Jurkat, Clone E6-1 (cell line): ENCODE data around the gene GLDN.
"Not testable (repeated sequence)": the region's sequence is repeated elsewhere in the genome, so short reads cannot be mapped to it uniquely, and the experiment has no call there.

Source experiments
- DNase-seq: peaks from one replicate; pipeline ENCODE4 v3.0.0-alpha.2; 2011; ENCODE audit warnings: low read depth, low spot score
- H3K4me3 ChIP-seq: 2 replicates; pipeline ENCODE4 v1.5.1; 2011; ENCODE audit warnings: mild to moderate bottlenecking, low read length, control low read depth, moderate library complexity

GLDN gene

GRCh38 chr15:51405693-51406523 lies 64.5 kb downstream of the GLDN start:
- H3K4me3 ChIP-seq, result no peak overlapping the region
- DNase-seq, result no peak

- no peak for DNase-seq
Measured at GRCh38 chr15:51414256-51414860, 72.9 kb downstream of the GLDN start.

DNA sequence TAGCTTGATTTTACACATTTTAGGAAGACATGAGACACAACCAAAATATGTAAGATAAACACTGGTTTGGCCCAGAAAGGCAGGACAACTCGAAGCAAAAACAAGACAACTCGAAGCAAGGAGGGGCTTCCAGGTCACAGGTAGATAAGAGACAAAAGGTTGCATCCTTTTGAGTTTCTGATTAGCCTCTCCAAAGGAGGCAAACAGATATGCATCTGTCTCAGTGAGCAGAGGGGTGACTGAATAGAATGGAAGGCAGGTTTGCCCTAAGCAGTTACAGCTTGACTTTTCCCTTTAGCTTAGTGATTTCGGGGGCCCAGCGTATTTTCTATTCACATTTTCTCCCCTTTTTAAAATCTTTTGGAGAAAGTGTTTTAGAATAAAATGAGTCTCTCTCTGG lies 74.7 kb downstream of the GLDN start:
- no peak for DNase-seq
- no peak overlapping the region for H3K4me3 ChIP-seq

More at GRCh38 chr15:51414256-51414860, 72.9 kb downstream of the GLDN start:
- H3K4me3 ChIP-seq, result no peak overlapping the region

DNA sequence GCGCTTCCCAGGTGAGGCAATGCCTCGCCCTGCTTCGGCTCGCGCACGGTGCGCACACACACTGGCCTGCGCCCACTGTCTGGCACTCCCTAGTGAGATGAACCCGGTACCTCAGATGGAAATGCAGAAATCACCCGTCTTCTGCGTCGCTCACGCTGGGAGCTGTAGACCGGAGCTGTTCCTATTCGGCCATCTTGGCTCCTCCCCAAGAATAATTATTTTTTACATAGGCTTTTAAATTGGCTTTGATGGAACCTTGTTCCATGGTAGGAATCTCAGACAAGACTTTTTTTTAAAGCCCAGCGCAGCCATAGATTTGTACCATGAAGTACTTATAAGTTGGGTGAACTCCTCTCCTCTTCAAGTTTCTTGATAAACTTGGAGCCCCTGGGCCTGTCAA lies 81.6 kb downstream of the GLDN start:
- not testable (repeated sequence) for DNase-seq, H3K4me3 ChIP-seq

DNA sequence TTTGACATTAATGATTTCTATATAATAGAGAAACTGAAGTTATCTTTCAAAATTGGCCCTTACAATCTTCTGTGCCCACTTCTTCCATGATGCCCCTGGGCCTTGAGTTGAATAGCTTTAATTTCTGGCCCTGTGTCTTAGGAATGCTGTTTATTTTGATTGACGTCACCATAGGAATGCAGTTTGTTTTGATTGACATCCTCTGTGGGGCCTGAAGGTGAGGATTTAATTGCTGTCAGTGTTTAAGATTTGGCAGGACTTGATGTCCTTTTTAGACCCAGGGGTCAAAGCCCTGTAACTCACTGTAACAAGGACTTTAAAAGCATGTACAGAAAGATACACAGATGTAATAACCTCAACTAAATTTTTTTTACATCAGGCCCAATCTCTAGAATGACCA lies 83.3 kb downstream of the GLDN start:
- DNase-seq, result no peak
- H3K4me3 ChIP-seq, result no peak overlapping the region

GRCh38 chr15:51425517-51426040 lies 84.1 kb downstream of the GLDN start:
- no peak overlapping the region for H3K4me3 ChIP-seq
- no peak for DNase-seq

DNA sequence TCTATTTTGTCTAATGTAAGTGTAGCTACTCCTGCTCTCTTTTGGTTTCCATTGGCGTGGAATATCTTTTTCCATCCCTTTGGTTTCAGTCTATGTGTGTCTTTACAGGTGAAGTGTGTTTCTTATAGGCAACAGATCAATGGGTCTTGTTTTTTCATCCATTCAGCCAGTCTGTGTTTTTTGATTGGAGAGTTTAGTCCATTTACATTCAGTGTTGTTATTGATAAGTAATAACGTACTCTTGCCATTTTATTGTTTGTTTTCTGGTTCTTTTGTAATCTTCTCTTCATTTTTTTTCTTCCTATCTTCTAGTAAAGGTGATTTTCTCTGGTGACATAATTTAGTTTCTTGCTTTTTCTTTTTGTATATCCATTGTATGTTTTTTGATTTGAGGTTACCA lies 97.1 kb downstream of the GLDN start:
- H3K4me3 ChIP-seq, result no peak overlapping the region
- no peak for DNase-seq

DNA sequence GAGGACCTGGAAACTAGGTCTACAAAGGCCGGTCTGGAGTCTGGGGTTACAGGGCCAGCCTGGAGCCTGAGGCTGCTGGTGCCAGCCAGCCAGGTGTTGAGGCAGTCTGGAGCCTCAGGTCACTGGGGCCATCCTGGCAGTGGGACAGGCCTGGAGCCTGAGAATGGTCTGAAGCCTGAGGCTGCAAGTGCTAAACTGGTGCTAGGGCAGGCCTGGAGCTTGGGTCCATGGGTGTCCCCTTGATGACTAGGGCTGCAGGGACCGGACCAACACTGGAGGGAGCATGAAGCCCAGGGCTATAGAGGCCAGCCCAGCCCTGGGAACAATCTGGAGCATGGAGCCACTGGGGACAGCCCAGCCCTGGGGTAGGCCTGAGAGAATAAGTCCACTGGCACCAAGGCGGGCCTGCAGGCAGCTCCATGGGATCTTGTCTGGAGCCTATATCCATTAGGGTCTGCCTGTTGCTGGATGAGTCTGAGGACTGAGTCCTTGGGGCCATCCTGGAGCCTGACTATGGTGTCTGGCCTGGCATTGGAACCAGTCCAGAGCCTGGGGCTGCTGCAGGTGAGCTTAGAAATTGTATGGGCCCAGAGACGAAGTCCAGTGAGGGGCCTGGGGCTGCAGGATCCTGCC lies 101.9 kb downstream of the GLDN start:
- no peak overlapping the region for H3K4me3 ChIP-seq
- DNase-seq, result no peak

GRCh38 chr15:51444112-51444511 lies 102.7 kb downstream of the GLDN start:
- no peak for DNase-seq
- H3K4me3 ChIP-seq, result no peak overlapping the region

- no peak overlapping the region for H3K4me3 ChIP-seq
- no peak for DNase-seq
Measured at GRCh38 chr15:51444807-51445206, 103.4 kb downstream of the GLDN start.

DNA sequence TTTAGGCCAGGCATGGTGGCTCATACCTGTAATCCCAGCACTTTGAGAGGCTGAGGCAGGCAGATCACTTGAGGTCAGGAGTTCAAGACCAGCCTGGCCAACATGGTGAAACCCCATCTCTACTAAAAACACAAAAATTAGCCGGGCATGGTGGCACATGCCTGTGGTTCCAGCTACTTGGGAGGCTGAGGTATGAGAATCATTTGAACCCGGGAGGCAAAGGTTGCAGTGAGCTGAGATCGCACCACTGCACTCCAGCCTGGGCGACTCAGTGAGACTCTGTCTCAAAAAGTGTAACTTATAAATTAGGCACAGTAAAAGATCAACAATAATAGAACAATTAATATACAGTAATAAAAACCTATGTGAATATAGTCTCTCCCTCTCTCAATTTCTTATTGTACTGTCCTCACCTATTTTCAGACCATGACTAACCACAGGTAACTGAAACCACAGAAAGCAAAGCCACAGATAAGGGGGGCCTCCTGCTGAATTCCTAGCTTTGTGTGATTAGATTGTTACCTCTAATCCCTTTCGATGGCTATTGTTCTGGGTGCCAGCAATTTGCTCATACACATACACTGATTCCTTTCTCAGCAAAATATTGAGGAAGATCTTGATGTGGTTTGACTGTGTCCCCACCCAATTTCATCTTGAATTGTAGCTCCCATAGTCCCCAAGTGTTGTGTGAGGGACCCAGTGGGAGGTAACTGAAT lies 104.7 kb downstream of the GLDN start:
- not testable (repeated sequence) for DNase-seq, H3K4me3 ChIP-seq

GRCh38 chr15:51447855-51448621 lies 106.6 kb downstream of the GLDN start:
- DNase-seq, result no peak
- no peak overlapping the region for H3K4me3 ChIP-seq

DNA sequence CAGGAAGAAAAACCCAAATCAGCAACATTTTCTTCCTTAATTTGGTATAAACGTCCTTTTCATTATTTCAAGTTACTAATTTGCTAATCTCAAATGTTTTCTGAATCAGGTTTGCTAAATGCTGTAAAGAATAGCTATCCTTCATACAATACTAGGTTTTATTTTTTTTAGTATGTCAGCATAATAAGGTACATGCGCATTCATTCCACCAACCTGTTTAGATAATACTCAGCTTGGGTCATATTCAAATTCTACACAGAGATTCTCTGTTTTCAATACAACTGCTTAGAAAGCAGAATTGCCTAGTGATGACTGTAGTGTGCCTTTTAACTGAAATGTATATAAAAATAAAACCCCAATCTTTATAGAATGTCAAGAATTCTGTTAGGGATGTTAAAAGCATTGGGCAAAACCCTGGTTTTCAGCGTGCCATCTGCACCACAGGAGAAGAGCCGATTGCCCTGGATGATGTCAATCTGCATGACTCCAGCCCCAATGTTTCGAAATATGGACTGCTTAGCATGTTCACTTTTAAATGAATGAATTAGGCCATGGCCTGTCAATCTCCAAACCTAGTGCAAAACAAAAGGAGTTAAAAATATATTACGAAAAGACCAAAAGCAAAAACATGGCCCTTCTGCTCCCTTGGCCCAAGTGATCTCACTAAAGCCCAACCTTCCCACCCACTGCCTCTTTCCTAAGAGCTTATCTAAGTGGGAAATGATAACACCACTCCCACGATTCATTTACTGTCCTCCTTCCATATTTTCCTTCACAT lies 107.4 kb downstream of the GLDN start:
- DNase-seq, result no peak
- H3K4me3 ChIP-seq, result no peak overlapping the region

- no peak for DNase-seq
- no peak overlapping the region for H3K4me3 ChIP-seq
Measured at GRCh38 chr15:51450001-51450400, 108.5 kb downstream of the GLDN start.
